ENCODE measurements around the gene ETFA. TPM values are rescaled to one million over a fixed set of nuclear protein-coding genes. Genes with fewer than 3 reads are reported as not detected.
"Not testable (repeated sequence)": the region's sequence is repeated elsewhere in the genome, so short reads cannot be mapped to it uniquely, and the experiment has no call there.

ETFA gene
- total RNA-seq, 2 experiments from 2014 or later: 100 to 136 TPM

- no peak overlapping the region for H3K27ac Mint-ChIP-seq
- H3K4me3 Mint-ChIP-seq: no peak overlapping the region
- ChIA-PET POLR2A (no interaction called here), CTCF (no interaction called here)
- intact Hi-C loops (cut with DNase I, micrococcal nuclease): no loop called here
- no peak for DNase-seq
- H3K9me3 Mint-ChIP-seq (ENCODE audit: low read depth): no peaks in the 10 kb centered on the region
- peaks cover 20% of the 10 kb centered on the region for H3K27me3 Mint-ChIP-seq
- H3K36me3 Mint-ChIP-seq (ENCODE audit: low read depth): no peaks in the 10 kb centered on the region
- H3K4me1 Mint-ChIP-seq: no peaks in the 10 kb centered on the region
- ATAC-seq: no peak
These were observed 9.9 kb upstream of the ETFA start for GRCh38 chr15:76321171-76321570.

- ChIA-PET CTCF (no interaction called here), POLR2A (no interaction called here)
- H3K27ac Mint-ChIP-seq: no peak overlapping the region
- no peak for ATAC-seq
- intact Hi-C loops (cut with DNase I, micrococcal nuclease): no loop called here
- H3K36me3 Mint-ChIP-seq (ENCODE audit: low read depth): no peaks in the 10 kb centered on the region
- H3K27me3 Mint-ChIP-seq: peaks cover 19% of the 10 kb centered on the region
- H3K4me3 Mint-ChIP-seq: no peak overlapping the region
- DNase-seq: no peak
- no peaks in the 10 kb centered on the region for H3K9me3 Mint-ChIP-seq (ENCODE audit: low read depth)
- no peaks in the 10 kb centered on the region for H3K4me1 Mint-ChIP-seq
These were observed 8.7 kb upstream of the ETFA start for GRCh38 chr15:76320012-76320411.

- no peak for DNase-seq
- intact Hi-C loops (cut with DNase I, micrococcal nuclease): loop anchor here in 1 of 2 experiments (5.0 kb wide), 1 partner anchor 471 kb away; the partner anchor contains the start of gene UBE2Q2
- no peaks in the 10 kb centered on the region for H3K27me3 Mint-ChIP-seq
- ChIA-PET POLR2A (no interaction called here), CTCF (interaction anchor here (0.9 to 1.2 kb wide), 2 partner anchors 22 to 175 kb away, joined by 3 to 4 read pairs; no protein-coding TSS in a partner anchor)
- no peaks in the 10 kb centered on the region for H3K9me3 Mint-ChIP-seq (ENCODE audit: low read depth)
- ATAC-seq: no peak
- peaks cover 16% of the 10 kb centered on the region for H3K4me1 Mint-ChIP-seq
- no peak overlapping the region for H3K27ac Mint-ChIP-seq
- H3K4me3 Mint-ChIP-seq: no peak overlapping the region
- peaks cover 5% of the 10 kb centered on the region for H3K36me3 Mint-ChIP-seq (ENCODE audit: low read depth)
These were observed 2.5 kb upstream of the ETFA start for GRCh38 chr15:76313731-76314130.

GRCh38 chr15:76313175-76313567 is 1.9 kb upstream of the ETFA start:
- ATAC-seq; POLR2A ChIA-PET; H3K27me3 Mint-ChIP-seq; H3K27ac Mint-ChIP-seq; H3K4me3 Mint-ChIP-seq; H3K9me3 Mint-ChIP-seq (ENCODE audit: low read depth); DNase-seq; H3K36me3 Mint-ChIP-seq (ENCODE audit: low read depth): not testable (repeated sequence)
- intact Hi-C loops (cut with DNase I, micrococcal nuclease): loop anchor here in 1 of 2 experiments (5.0 kb wide), 1 partner anchor 471 kb away; the partner anchor contains the start of gene UBE2Q2
- CTCF ChIA-PET: interaction anchor here (0.6 to 1.2 kb wide), 4 partner anchors 18 to 1118 kb away, joined by 3 to 4 read pairs (median 3); no protein-coding TSS in a partner anchor
- H3K4me1 Mint-ChIP-seq: peaks cover 22% of the 10 kb centered on the region

GRCh38 chr15:76312540-76313174 is 1.4 kb upstream of the ETFA start:
- Mint-ChIP-seq H3K4me1 (peaks cover 24% of the 10 kb centered on the region), H3K36me3 (ENCODE audit: low read depth) (peaks cover 5% of the 10 kb centered on the region), H3K27me3 (no peaks in the 10 kb centered on the region), H3K27ac (no peak overlapping the region), H3K4me3 (no peak overlapping the region), H3K9me3 (ENCODE audit: low read depth) (no peaks in the 10 kb centered on the region)
- ChIA-PET CTCF (interaction anchor here (0.6 to 1.2 kb wide), 4 partner anchors 18 to 1119 kb away, joined by 3 read pairs; no protein-coding TSS in a partner anchor), POLR2A (no interaction called here)
- no peak for ATAC-seq
- DNase-seq: no peak
- intact Hi-C loops (cut with DNase I, micrococcal nuclease): loop anchor here in 1 of 2 experiments (5.0 kb wide), 1 partner anchor 470 kb away; the partner anchor contains the start of gene UBE2Q2

GRCh38 chr15:76310475-76311099 is 682 bp downstream of the ETFA start:
- peak overlapping the region; percentile 87 for H3K4me3 Mint-ChIP-seq
- ChIA-PET CTCF (no interaction called here), POLR2A (interaction anchor here (0.6 kb wide), 1 partner anchor 859 kb away, joined by 3 read pairs; no protein-coding TSS in a partner anchor)
- DNase-seq: peak; percentile 38
- H3K9me3 Mint-ChIP-seq (ENCODE audit: low read depth): no peaks in the 10 kb centered on the region
- peak overlapping the region; percentile 69 for H3K27ac Mint-ChIP-seq
- H3K4me1 Mint-ChIP-seq: peaks cover 32% of the 10 kb centered on the region
- intact Hi-C loops (cut with DNase I, micrococcal nuclease): loop anchor here in 1 of 2 experiments (1.0 to 5.0 kb wide), 5 partner anchors 24 to 1110 kb away; partner anchors contain the start of genes HMG20A, ISL2, PEAK1 and SCAPER
- peaks cover 5% of the 10 kb centered on the region for H3K36me3 Mint-ChIP-seq (ENCODE audit: low read depth)
- peak; percentile 15 for ATAC-seq
- no peaks in the 10 kb centered on the region for H3K27me3 Mint-ChIP-seq

GRCh38 chr15:76309601-76310330 is 1.5 kb downstream of the ETFA start:
- ATAC-seq: no peak
- peaks cover 33% of the 10 kb centered on the region for H3K4me1 Mint-ChIP-seq
- H3K4me3 Mint-ChIP-seq: peak overlapping the region; percentile 87
- H3K9me3 Mint-ChIP-seq (ENCODE audit: low read depth): no peaks in the 10 kb centered on the region
- peaks cover 8% of the 10 kb centered on the region for H3K36me3 Mint-ChIP-seq (ENCODE audit: low read depth)
- CTCF ChIA-PET: no interaction called here
- H3K27ac Mint-ChIP-seq: peak overlapping the region; percentile 47
- intact Hi-C loops (cut with DNase I, micrococcal nuclease): loop anchor here in 1 of 2 experiments (2.0 to 5.0 kb wide), 2 partner anchors 467 to 595 kb away; partner anchors contain the start of genes SCAPER and UBE2Q2
- H3K27me3 Mint-ChIP-seq: no peaks in the 10 kb centered on the region
- POLR2A ChIA-PET: interaction anchor here (0.6 kb wide), 1 partner anchor 858 kb away, joined by 3 read pairs; no protein-coding TSS in a partner anchor
- DNase-seq: no peak

- ATAC-seq: no peak
- peaks cover 22% of the 10 kb centered on the region for H3K4me1 Mint-ChIP-seq
- DNase-seq: no peak
- H3K4me3 Mint-ChIP-seq: no peak overlapping the region
- H3K36me3 Mint-ChIP-seq (ENCODE audit: low read depth): peaks cover 3% of the 10 kb centered on the region
- intact Hi-C loops (cut with DNase I, micrococcal nuclease): no loop called here
- H3K9me3 Mint-ChIP-seq (ENCODE audit: low read depth): no peaks in the 10 kb centered on the region
- ChIA-PET POLR2A (no interaction called here), CTCF (no interaction called here)
- H3K27me3 Mint-ChIP-seq: no peaks in the 10 kb centered on the region
- H3K27ac Mint-ChIP-seq: no peak overlapping the region
These were observed 7.4 kb downstream of the ETFA start for GRCh38 chr15:76303909-76304308.

GRCh38 chr15:76299786-76300185 is 11.5 kb downstream of the ETFA start:
- Mint-ChIP-seq H3K27ac (no peak overlapping the region), H3K27me3 (no peaks in the 10 kb centered on the region), H3K4me3 (no peak overlapping the region), H3K4me1 (peaks cover 8% of the 10 kb centered on the region), H3K36me3 (ENCODE audit: low read depth) (no peaks in the 10 kb centered on the region), H3K9me3 (ENCODE audit: low read depth) (no peaks in the 10 kb centered on the region)
- intact Hi-C loops (cut with DNase I, micrococcal nuclease): no loop called here
- DNase-seq: no peak
- POLR2A ChIA-PET: no interaction called here
- CTCF ChIA-PET: interaction anchor here (0.6 to 1.0 kb wide), 2 partner anchors 15 to 698 kb away, joined by 3 to 4 read pairs; no protein-coding TSS in a partner anchor
- no peak for ATAC-seq

- no peak overlapping the region for H3K4me3 Mint-ChIP-seq
These were observed 12.3 kb downstream of the ETFA start for GRCh38 chr15:76298986-76299385.

GRCh38 chr15:76297951-76298350 is 13.3 kb downstream of the ETFA start:
- ATAC-seq; DNase-seq; H3K36me3 Mint-ChIP-seq (ENCODE audit: low read depth); intact Hi-C loops (cut with DNase I, micrococcal nuclease); POLR2A ChIA-PET; H3K27ac Mint-ChIP-seq; H3K27me3 Mint-ChIP-seq; H3K4me3 Mint-ChIP-seq; H3K9me3 Mint-ChIP-seq (ENCODE audit: low read depth): not testable (repeated sequence)
- CTCF ChIA-PET: interaction anchor here (0.6 to 1.7 kb wide), 3 partner anchors 12 to 36 kb away, joined by 3 to 4 read pairs (median 3); no protein-coding TSS in a partner anchor
- peaks cover 18% of the 10 kb centered on the region for H3K4me1 Mint-ChIP-seq

More at GRCh38 chr15:76298986-76299385, 12.3 kb downstream of the ETFA start:
- no peak for ATAC-seq
- Mint-ChIP-seq H3K27me3 (no peaks in the 10 kb centered on the region), H3K9me3 (ENCODE audit: low read depth) (no peaks in the 10 kb centered on the region), H3K36me3 (ENCODE audit: low read depth) (no peaks in the 10 kb centered on the region), H3K27ac (no peak overlapping the region), H3K4me1 (peaks cover 11% of the 10 kb centered on the region)
- ChIA-PET POLR2A (no interaction called here), CTCF (no interaction called here)
- intact Hi-C loops (cut with DNase I, micrococcal nuclease): no loop called here
- no peak for DNase-seq
